Lower leg skin (tissue), 4 donors: Measurements from ENCODE around the gene CORO1C. TPM values are rescaled to one million over a fixed set of nuclear protein-coding genes. Genes with fewer than 3 reads are reported as not detected.

Experiments
- DNase-seq, 2 donors: peaks; one replicate each; pipeline ENCODE4 v3.0.0-alpha.2; 2019; ENCODE audit warnings: low spot score in 2 of 2
- H3K4me3 ChIP-seq: fragments of 200-600 bp; sonication (generic); 2 replicates; pipeline ENCODE4 v1.5.1; 2017; ENCODE audit warnings: mild to moderate bottlenecking, low read depth; ENCODE audit not compliant: poor library complexity, severe bottlenecking
- CTCF ChIP-seq, 3 donors: fragments of 450-650 bp; IDR thresholded peaks; one replicate each; pipeline ENCODE4 v1.5.1; 2016; ENCODE audit warnings: antibody characterized with exemption in 3 of 3, mild to moderate bottlenecking in 3 of 3, moderate library complexity in 2 of 3
- POLR2A ChIP-seq, 2 donors: fragments of 450-650 bp; IDR thresholded peaks; one replicate each; pipeline ENCODE4 v1.6.1; 2016 to 2017; ENCODE audit warnings: antibody characterized with exemption in 2 of 2, mild to moderate bottlenecking in 1 of 2, moderate library complexity in 1 of 2
- WGBS, 2 donors: methylation state at CpG; one replicate each; pipeline ENCODE4 v1.1.5; 2018; 5-methylcytosine and 5-hydroxymethylcytosine counted together
- intact Hi-C: fragments of 100-400 bp; cut with DNase I; formaldehyde crosslinking; loops from one replicate; pipeline ENCODE4 v1.15.0; 2023; ENCODE audit warnings: low total_unique reads
- total RNA-seq, 4 donors: library from RNA; depleted of rRNA; stranded (reverse); fragments of >200 nt; gene quantifications; one replicate each; pipeline ENCODE4 v1.1.0, GENCODE V29; 2016

Gene CORO1C
- total RNA-seq, 4 donors from 2014 or later: 86.5 to 193 (median 146) TPM

DNA sequence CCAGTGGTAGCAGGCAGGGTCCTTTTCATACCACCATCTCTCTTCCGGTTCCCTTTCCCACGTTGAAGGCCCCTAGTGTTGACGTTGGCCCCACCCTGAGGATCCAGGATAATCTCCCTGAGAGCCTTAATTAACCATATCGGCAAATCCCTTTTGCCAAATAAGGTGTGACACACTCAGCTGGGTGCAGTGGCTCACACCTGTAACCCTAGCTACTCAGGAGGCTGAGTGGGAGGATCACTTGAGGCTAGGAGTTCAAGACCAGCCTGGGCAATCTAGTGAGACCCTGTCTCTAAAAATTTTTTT, 130.7 kb downstream of the CORO1C start:
- TF ChIP-seq POLR2A (IDR thresholded peaks at IDR 0.05): no peak
- no peak overlapping the region for H3K4me3 ChIP-seq
- intact Hi-C loops: no loop called here
- no peak for DNase-seq
- 68 to 72% methylated on average over 4 of the region's 4 CpGs for WGBS, 2 donors

- intact Hi-C loops: no loop called here
- no peak for DNase-seq
Measured at GRCh38 chr12:108599948-108600701, 131.2 kb downstream of the CORO1C start.

DNA sequence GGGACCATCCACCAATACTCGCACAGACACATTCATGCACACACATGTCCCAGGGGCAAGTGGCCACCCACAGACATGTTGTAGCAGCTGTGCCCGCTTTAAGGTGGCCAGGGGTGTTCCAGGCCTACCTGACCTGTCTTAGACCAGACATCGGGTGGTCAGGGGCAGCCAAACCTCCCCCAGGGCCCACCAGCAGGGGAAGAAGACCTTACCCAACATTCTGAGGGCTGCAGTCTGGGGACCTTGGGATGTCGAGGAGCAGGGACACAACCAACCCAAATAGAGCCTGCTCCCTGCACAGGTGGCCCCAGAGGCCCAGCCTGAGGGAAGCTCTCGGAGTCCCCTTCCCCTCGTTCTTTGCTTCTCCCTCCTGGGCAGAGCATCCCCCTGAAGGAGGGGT, 131.8 kb downstream of the CORO1C start:
- no peak for DNase-seq
- intact Hi-C loops: no loop called here
- no peak for TF ChIP-seq POLR2A (IDR thresholded peaks at IDR 0.05)
- TF ChIP-seq CTCF (IDR thresholded peaks at IDR 0.05): no peak
- H3K4me3 ChIP-seq: no peak overlapping the region
- WGBS, 2 donors: 69 to 70% methylated on average over 6 of the region's 6 CpGs

More at GRCh38 chr12:108599948-108600701, 131.2 kb downstream of the CORO1C start:
- no peak for TF ChIP-seq CTCF (IDR thresholded peaks at IDR 0.05)
- TF ChIP-seq POLR2A (IDR thresholded peaks at IDR 0.05): no peak
- 82 to 91% methylated on average over 10 of the region's 10 CpGs for WGBS, 2 donors
- H3K4me3 ChIP-seq: no peak overlapping the region

GRCh38 chr12:108598553-108599250, 132.6 kb downstream of the CORO1C start:
- 86 to 87% methylated on average over 11 of the region's 11 CpGs for WGBS, 2 donors

GRCh38 chr12:108597559-108598471, 133.5 kb downstream of the CORO1C start, which contains the start of gene TMEM119:
TSS of gene TMEM119 (minus strand) at chr12:108598084. CDS start at chr12:108592383, 5,701 bp downstream.
- TF ChIP-seq POLR2A (IDR thresholded peaks at IDR 0.05) (no peak), CTCF (IDR thresholded peaks at IDR 0.05) (no peak)
- 22 to 36% methylated on average over 20 to 25 of the region's 27 CpGs for WGBS, 2 donors
- intact Hi-C loops: no loop called here
- no peak within 1 kb of the TSS for H3K4me3 ChIP-seq
- peak in 1 of 2 donors; percentile 90 for DNase-seq

More at GRCh38 chr12:108598553-108599250, 132.6 kb downstream of the CORO1C start:
- intact Hi-C loops: no loop called here
- DNase-seq: no peak
- no peak for TF ChIP-seq CTCF (IDR thresholded peaks at IDR 0.05)
- TF ChIP-seq POLR2A (IDR thresholded peaks at IDR 0.05): no peak
- H3K4me3 ChIP-seq: no peak overlapping the region
